Spinal cord (tissue), 10 donors: ENCODE measurements around the gene CCND2. TPM values are rescaled to one million over a fixed set of nuclear protein-coding genes. Genes with fewer than 3 reads are reported as not detected.

Source experiments
- DNase-seq, 6 donors: peaks; one replicate each; pipeline versions ENCODE4 v3.0.0 to v3.0.0-alpha.2; 2013 to 2015; ENCODE audit warnings: low spot score in 6 of 6, low read depth in 4 of 6
- H3K27ac ChIP-seq: one replicate; pipeline ENCODE4 v1.5.1; 2013; ENCODE audit warnings: low read depth, low read length, control low read depth
- H3K27me3 ChIP-seq: one replicate; pipeline ENCODE4 v1.6.1; 2013; ENCODE audit warnings: low read length; ENCODE audit not compliant: control insufficient read depth, insufficient read depth
- H3K36me3 ChIP-seq: one replicate; pipeline ENCODE4 v1.6.1; 2013; ENCODE audit warnings: low read length; ENCODE audit not compliant: control insufficient read depth, insufficient read depth
- H3K4me1 ChIP-seq: one replicate; pipeline ENCODE4 v1.6.1; 2013; ENCODE audit warnings: low read length; ENCODE audit not compliant: control insufficient read depth, insufficient read depth
- H3K4me3 ChIP-seq: one replicate; pipeline ENCODE4 v1.5.1; 2013; ENCODE audit warnings: low read depth, low read length, control low read depth
- H3K9me3 ChIP-seq: one replicate; pipeline ENCODE4 v1.6.1; 2013; ENCODE audit warnings: low read length; ENCODE audit not compliant: control insufficient read depth, insufficient read depth
- WGBS: methylation state at CpG from one replicate; pipeline ENCODE4 v1.1.5; 2013; ENCODE audit warnings: missing lambda C conversion rate; ENCODE audit not compliant: insufficient coverage; 5-methylcytosine and 5-hydroxymethylcytosine counted together
- polyA plus RNA-seq, 2 donors: library from polyadenylated mRNA; unstranded; fragments of 120-200 nt; gene quantifications; one replicate each; pipeline ENCODE4 v1.2.1, GENCODE V29; 2013; ENCODE audit not compliant: insufficient read length in 2 of 2
- total RNA-seq, 2 donors: library from RNA; depleted of rRNA in 1 of 2; stranded (reverse); fragments of 120-200 nt in 1 of 2; fragments of >200 nt in 1 of 2; gene quantifications; one replicate each; pipeline versions ENCODE4 v1.2.3 to v1.2.4, GENCODE V29; 2013 to 2014
- donor health status: healthy.

CCND2 gene
- total and polyA plus RNA-seq, 4 donors, result 57.4 to 127 (median 94.7) TPM

DNA sequence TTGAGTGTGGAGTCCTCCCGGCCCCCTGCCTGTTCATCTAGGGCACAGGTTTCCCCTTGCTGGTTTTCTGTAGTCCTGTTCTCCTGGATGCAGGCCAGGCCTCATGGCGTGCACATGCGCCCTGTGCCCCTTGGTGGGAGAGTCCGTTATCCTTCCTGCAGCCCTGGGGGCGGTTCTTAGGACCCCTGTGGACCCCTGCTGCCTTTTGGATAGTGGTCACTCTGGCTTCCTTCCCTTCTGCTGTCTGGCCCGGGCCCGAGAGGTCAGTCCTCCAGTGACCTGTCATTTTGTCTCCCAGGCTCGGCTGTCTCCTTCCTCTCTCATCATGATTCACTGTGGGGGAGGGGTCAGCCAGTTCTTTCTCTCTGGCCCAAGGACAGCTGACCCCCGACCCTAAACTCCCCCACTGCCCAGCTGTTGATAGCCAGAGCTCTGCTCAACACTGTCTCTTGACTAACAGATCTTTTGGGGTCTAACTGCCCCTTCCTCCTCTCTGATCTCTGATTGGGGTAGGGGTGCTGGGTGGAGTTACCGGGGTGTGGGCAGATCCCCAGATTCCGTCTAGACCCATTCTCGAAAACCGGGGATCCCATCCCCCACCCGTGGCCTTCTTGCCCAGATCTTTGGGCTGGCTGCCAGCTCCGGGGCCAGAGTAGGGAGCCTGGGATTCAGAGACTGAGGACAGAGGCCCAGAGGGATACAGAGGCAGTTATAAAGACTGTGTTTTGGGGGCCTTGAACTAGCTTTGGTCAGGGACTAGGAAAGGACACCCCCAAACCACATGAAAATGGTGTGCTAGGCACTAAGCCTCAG, 7.0 kb downstream of the CCND2 start:
- 30% methylated on average over 7 of the region's 15 CpGs for WGBS
- Histone ChIP-seq H3K4me1 (peaks cover 72% of the 10 kb centered on the region), H3K36me3 (peaks cover 51% of the 10 kb centered on the region), H3K9me3 (no peaks in the 10 kb centered on the region), H3K4me3 (no peak overlapping the region), H3K27me3 (peaks cover 4% of the 10 kb centered on the region), H3K27ac (no peak overlapping the region)
- DNase-seq, result peak in 2 of 6 donors; percentile 38 to 75

GRCh38 chr12:4281173-4281654, 7.7 kb downstream of the CCND2 start:
- H3K36me3 ChIP-seq, result peaks cover 52% of the 10 kb centered on the region
- H3K4me1 ChIP-seq, result peaks cover 68% of the 10 kb centered on the region
- no peaks in the 10 kb centered on the region for H3K9me3 ChIP-seq
- no peak for DNase-seq
- WGBS, result 90% methylated on average over 13 of the region's 16 CpGs
- no peak overlapping the region for H3K27ac ChIP-seq
- no peaks in the 10 kb centered on the region for H3K27me3 ChIP-seq
- H3K4me3 ChIP-seq, result no peak overlapping the region

DNA sequence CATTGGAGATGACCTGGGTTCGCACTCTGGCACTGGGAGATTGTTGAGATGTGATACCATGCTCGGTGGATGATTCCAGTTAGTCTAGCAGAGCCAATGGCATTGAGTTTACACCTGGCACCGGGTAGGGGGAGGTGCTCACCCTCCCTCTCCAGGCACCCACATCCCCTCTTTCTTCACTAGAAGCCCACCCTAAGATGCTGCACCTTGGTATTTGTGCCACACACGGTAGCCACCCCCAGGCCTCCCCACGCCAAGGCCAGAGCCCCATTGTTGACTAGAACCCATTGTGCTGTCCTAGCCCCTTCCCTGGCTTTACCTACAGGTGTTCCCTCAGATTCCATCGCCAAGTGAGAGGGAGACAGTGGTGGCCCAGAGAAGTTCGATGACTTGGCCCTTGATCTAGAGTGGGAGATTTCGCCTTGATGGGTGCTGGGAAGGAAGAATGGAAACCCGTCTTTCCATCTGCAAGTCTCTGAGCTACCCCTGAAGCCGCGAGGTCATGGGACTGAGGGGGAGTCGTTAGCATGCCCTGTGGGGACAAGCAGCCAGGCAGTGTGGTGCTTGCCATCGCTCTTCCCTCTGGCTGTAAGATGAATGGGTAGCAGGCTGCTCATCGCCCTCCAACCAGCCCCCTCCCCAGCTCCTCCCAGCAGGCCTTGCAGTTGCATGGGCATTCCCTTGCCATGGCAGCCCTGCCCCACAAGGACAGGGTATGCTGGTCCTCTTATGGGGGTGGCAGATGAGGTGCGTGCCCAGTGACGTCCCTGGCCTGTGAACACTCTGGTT, 8.7 kb downstream of the CCND2 start:
- H3K27ac ChIP-seq, result no peak overlapping the region
- H3K4me1 ChIP-seq, result peaks cover 70% of the 10 kb centered on the region
- no peaks in the 10 kb centered on the region for H3K9me3 ChIP-seq
- H3K27me3 ChIP-seq, result no peaks in the 10 kb centered on the region
- DNase-seq, result peak in 1 of 6 donors; percentile 12
- no peak overlapping the region for H3K4me3 ChIP-seq
- peaks cover 60% of the 10 kb centered on the region for H3K36me3 ChIP-seq
- WGBS, result 87% methylated on average over 10 of the region's 16 CpGs

DNA sequence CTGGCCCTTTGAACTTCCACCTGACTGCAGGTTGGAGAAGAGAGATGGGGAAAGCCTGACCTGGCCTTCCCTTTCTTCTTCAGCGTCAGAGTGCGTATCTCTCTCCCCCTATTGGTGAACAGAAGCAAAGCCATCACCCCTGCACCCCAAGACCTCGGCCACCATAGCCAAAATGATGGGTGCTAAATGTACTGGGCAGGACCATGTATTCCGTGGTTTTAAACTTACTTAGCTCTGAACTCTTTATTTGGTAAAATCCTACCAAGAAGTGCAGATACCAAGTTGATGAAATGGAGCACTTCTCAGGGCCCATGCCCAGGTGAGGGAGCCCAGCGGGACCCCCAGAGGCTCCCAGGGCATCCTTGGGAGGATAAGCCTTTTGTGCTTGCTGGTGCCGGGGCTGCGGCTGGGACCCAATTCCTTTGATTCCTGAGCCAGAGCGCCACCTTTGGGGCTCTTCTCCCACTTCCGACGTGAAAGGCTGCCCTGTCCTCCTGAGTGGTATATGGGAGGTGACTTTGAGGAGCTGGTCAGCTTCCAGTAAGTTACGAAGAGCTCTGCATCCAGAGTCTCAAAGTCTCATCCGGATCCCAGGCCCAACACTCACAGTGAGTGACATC, 9.4 kb downstream of the CCND2 start:
- Histone ChIP-seq H3K4me1 (peaks cover 70% of the 10 kb centered on the region), H3K9me3 (no peaks in the 10 kb centered on the region), H3K27ac (no peak overlapping the region), H3K36me3 (peaks cover 59% of the 10 kb centered on the region), H3K27me3 (no peaks in the 10 kb centered on the region), H3K4me3 (no peak overlapping the region)
- DNase-seq, result peak in 1 of 6 donors; percentile 26
- 83% methylated on average over 6 of the region's 12 CpGs for WGBS

GRCh38 chr12:4283512-4284255, 10.1 kb downstream of the CCND2 start:
- no peaks in the 10 kb centered on the region for H3K9me3 ChIP-seq
- no peak overlapping the region for H3K4me3 ChIP-seq
- H3K27me3 ChIP-seq, result no peaks in the 10 kb centered on the region
- WGBS, result 45% methylated on average over 9 of the region's 12 CpGs
- peak in 1 of 6 donors; percentile 76 for DNase-seq
- H3K4me1 ChIP-seq, result peaks cover 70% of the 10 kb centered on the region
- H3K36me3 ChIP-seq, result peaks cover 64% of the 10 kb centered on the region
- H3K27ac ChIP-seq, result no peak overlapping the region

DNA sequence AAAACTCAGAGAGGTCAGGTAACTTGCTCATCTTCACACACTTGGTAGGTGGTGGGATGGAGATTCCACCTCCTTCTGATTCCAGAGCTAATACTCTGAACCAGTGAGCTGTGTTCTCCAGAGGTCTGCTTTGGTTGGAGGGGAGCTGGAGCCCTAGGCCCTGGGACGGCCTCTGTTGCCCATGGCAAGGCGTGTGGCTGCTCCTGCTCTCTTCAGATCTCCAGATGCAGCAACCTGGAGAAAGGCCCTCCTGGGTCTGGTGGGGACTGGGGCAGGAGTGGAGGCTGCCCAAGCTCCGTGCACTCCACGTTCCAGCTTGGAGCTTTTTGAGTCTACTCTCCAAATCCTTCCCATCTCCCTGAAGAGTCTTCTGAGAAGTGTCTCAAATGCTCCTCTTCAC, 10.7 kb downstream of the CCND2 start:
- H3K36me3 ChIP-seq, result peaks cover 69% of the 10 kb centered on the region
- 88% methylated on average over 4 of the region's 4 CpGs for WGBS
- no peaks in the 10 kb centered on the region for H3K27me3 ChIP-seq
- no peaks in the 10 kb centered on the region for H3K9me3 ChIP-seq
- H3K4me1 ChIP-seq, result peaks cover 73% of the 10 kb centered on the region
- H3K4me3 ChIP-seq, result no peak overlapping the region
- DNase-seq, result peak in 1 of 6 donors; percentile 14
- H3K27ac ChIP-seq, result no peak overlapping the region

GRCh38 chr12:4285070-4285469, 11.5 kb downstream of the CCND2 start:
- Histone ChIP-seq H3K4me1 (peaks cover 79% of the 10 kb centered on the region), H3K4me3 (no peak overlapping the region), H3K9me3 (no peaks in the 10 kb centered on the region), H3K27me3 (no peaks in the 10 kb centered on the region), H3K36me3 (peaks cover 76% of the 10 kb centered on the region), H3K27ac (no peak overlapping the region)
- peak in 1 of 6 donors; percentile 15 for DNase-seq
- WGBS, result 89% methylated on average over 5 of the region's 8 CpGs

DNA sequence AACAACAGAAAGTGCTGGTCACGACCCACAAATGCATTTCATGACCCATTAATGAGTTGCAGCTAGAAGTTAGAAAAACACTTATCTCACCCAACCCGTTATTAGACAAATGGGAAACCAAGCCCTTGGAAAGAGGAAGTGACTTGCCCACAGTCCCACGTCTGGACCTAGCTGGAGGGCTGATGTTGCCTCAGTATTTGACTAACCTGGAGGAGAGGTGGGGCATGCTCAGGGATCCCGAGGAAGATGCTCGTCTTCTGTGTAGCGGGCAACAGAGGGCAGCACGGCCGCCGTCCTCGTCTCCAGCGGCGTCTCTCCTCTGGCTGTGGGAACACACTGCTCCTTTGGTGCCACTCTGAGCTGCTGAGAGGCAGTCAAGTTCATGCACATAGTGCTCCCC, 12.7 kb downstream of the CCND2 start:
- Histone ChIP-seq H3K36me3 (peaks cover 66% of the 10 kb centered on the region), H3K4me3 (no peak overlapping the region), H3K4me1 (peaks cover 72% of the 10 kb centered on the region), H3K27ac (no peak overlapping the region), H3K9me3 (no peaks in the 10 kb centered on the region), H3K27me3 (no peaks in the 10 kb centered on the region)
- WGBS, result 65% methylated on average over 7 of the region's 12 CpGs
- peak in 1 of 6 donors; percentile 40 for DNase-seq

DNA sequence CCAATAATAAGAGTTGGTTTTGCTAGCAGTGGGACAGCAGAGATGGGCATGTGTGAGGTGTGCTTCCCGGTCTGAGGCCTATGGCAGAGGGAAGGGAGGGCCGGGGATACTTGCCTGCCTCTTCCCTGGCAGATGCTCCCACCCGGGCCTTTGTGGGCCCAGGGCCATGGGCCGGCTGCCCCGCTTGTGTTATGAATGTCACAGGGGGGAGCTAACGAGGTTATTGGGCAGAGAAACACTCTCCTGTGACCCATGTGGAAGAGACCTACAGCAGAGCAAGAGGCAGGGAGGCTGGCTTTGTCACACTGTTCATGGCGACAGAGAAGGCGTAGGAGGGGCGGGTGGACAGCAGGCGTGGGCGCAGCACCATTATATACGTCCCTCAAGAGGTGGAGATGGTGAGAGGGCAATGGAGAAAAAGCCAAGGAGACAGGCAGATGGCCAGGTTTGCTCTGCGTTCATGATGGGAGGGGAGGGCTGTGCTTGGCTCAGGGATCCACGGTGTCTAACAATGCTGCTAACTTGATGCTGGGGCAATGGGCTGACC, 13.3 kb downstream of the CCND2 start:
- Histone ChIP-seq H3K27me3 (no peaks in the 10 kb centered on the region), H3K9me3 (no peaks in the 10 kb centered on the region), H3K36me3 (peaks cover 61% of the 10 kb centered on the region), H3K4me3 (no peak overlapping the region), H3K4me1 (peaks cover 67% of the 10 kb centered on the region), H3K27ac (peak overlapping the region; percentile 40)
- 31% methylated on average over 14 of the region's 14 CpGs for WGBS
- peak in 2 of 6 donors; percentile 27 to 69 for DNase-seq
